Adrenal gland (tissue), 12 donors: ENCODE measurements around the gene MOGAT3. TPM values are rescaled to one million over a fixed set of nuclear protein-coding genes. Genes with fewer than 3 reads are reported as not detected.

Experiments used
- DNase-seq, 7 donors: peaks; one replicate each; pipeline ENCODE4 v3.0.0-alpha.2; 2019 to 2020
- H3K27ac ChIP-seq, 5 donors: fragments of 200-600 bp; sonication (generic) in 4 of 5; 1 replicate in 3 of 5; 2 replicates in 2 of 5; pipeline versions ENCODE4 v1.5.1 to v1.8.0; 2016 to 2020; ENCODE audit warnings: mild to moderate bottlenecking in 1 of 5
- H3K27me3 ChIP-seq: fragments of 200-600 bp; 2 replicates; pipeline ENCODE4 v1.8.0; 2021
- H3K36me3 ChIP-seq, 2 donors: fragments of 200-600 bp; replicated peaks in 1 of 2; 1 replicate in 1 of 2; 2 replicates in 1 of 2; pipeline versions ENCODE4 v1.5.1 to v1.8.0; 2018 to 2022
- H3K4me1 ChIP-seq, 2 donors: fragments of 200-600 bp; replicated peaks in 1 of 2; 1 replicate in 1 of 2; 2 replicates in 1 of 2; pipeline versions ENCODE4 v1.5.1 to v1.8.0; 2018 to 2021
- H3K4me3 ChIP-seq, 4 donors: fragments of 200-600 bp; sonication (generic) in 3 of 4; one replicate each; pipeline ENCODE4 v1.5.1; 2016 to 2018
- H3K9me3 ChIP-seq, 3 donors: fragments of 200-600 bp; sonication (generic) in 1 of 3; replicated peaks in 1 of 3; 1 replicate in 2 of 3; 2 replicates in 1 of 3; pipeline versions ENCODE4 v1.5.1 to v1.8.0; 2016 to 2021
- CTCF ChIP-seq, 6 experiments: fragments of 450-650 bp in 4 of 6; fragments of 200-600 bp in 2 of 6; sonication (generic) in 1 of 6; IDR thresholded peaks; 1 replicate in 5 of 6; 2 replicates in 1 of 6; pipeline versions ENCODE4 v1.5.1 to v1.8.0; 2016 to 2021; ENCODE audit warnings: antibody characterized with exemption in 6 of 6, mild to moderate bottlenecking in 2 of 6, moderate library complexity in 1 of 6
- POLR2A ChIP-seq, 2 donors: fragments of 450-650 bp; IDR thresholded peaks; one replicate each; pipeline ENCODE4 v1.6.1; 2017; ENCODE audit warnings: antibody characterized with exemption in 2 of 2, mild to moderate bottlenecking in 2 of 2, moderate library complexity in 1 of 2
- WGBS, 4 donors: extraction: QIAGEN DNeasy Blood & Tissue Kit in 2 of 4; methylation state at CpG; one replicate each; pipeline versions ENCODE4 v1.1.5 to v1.1.7; 2013 to 2017; 5-methylcytosine and 5-hydroxymethylcytosine counted together
- intact Hi-C, 2 donors: fragments of 100-400 bp; cut with DNase I; formaldehyde crosslinking; loops; one replicate each; pipeline versions ENCODE4 v1.14.1 to v1.15.0; 2022 to 2023
- polyA plus RNA-seq, 3 donors: library from polyadenylated mRNA; stranded (reverse); fragments of 200-250 nt in 2 of 3; fragments of 350-450 nt in 1 of 3; fragmentation: Illumina TruSeq in 1 of 3; extraction: RNeasy Lipid Tissue Mini Kit (QIAGEN cat#74804) in 1 of 3; gene quantifications; one replicate each; pipeline ENCODE4 v1.2.3, GENCODE V29; 2013 to 2014
- total RNA-seq, 9 donors: library from RNA; depleted of rRNA in 4 of 9; stranded (reverse); fragments of >200 nt in 4 of 9; fragments of 120-200 nt in 1 of 9; fragmentation: NEBNext Ultra II Directional in 1 of 9; extraction: Animal tissue kit (Norgen Biotek cat#: 25700) in 1 of 9; gene quantifications; one replicate each; pipeline versions ENCODE4 v1.1.0 to v1.2.4, GENCODE V29; 2013 to 2023
- donor health status: healthy with polysubstance abuse.
- donor health status: Bipolar disorder and iron deficiency.
- donor health status: DM: yes; HTN: yes; CAD: no.
- donor health status: DM: no; HTN: no; CAD: no.
- donor health status: DM: no; HTN: no; CAD: no.
- donor health status: DM: yes; HTN: yes; CAD: no.

The MOGAT3 gene
- total and polyA plus RNA-seq, 12 donors = not detected

- H3K36me3 ChIP-seq = no peaks in the 10 kb centered on the region
- 1 to 3% (median 3%) methylated on average over 15 to 20 of the region's 20 CpGs for WGBS, 4 donors
Measured at GRCh38 chr7:101179117-101179516, 21.7 kb downstream of the MOGAT3 start.

DNA sequence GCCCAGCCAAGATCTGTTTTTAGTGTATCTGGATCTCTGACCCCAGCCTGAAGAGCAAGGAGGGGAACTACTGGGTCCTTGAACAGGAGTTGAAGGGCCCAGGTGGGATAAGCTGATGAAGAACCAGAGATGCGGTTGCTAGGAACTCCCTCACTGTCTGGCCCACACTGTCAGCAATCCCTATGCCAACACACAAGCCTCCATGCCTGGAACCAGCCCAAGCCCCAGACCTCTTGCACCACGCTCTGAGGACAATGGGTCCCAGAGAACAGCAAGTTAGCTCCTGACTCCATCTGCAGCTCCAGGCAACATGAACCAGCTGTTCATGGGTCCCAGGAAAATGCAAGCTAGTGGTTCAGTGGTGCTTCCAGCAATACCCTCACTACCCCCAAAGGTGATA is 23.2 kb downstream of the MOGAT3 start:
- H3K27me3 ChIP-seq = peaks cover 79% of the 10 kb centered on the region

More at GRCh38 chr7:101179117-101179516, 21.7 kb downstream of the MOGAT3 start:
- peaks cover 0 to 5% of the 10 kb centered on the region in 2 donors for H3K4me1 ChIP-seq
- no peaks in the 10 kb centered on the region for H3K9me3 ChIP-seq
- TF ChIP-seq POLR2A (IDR thresholded peaks at IDR 0.05) (no peak), CTCF (IDR thresholded peaks at IDR 0.05) (no peak)
- no peak overlapping the region for H3K4me3 ChIP-seq
- intact Hi-C loops = no loop called here
- H3K27ac ChIP-seq = no peak overlapping the region
- peaks cover 66% of the 10 kb centered on the region for H3K27me3 ChIP-seq
- DNase-seq = no peak

GRCh38 chr7:101175664-101176063 is 25.2 kb downstream of the MOGAT3 start:
- TF ChIP-seq CTCF (IDR thresholded peaks at IDR 0.05) (no peak), POLR2A (IDR thresholded peaks at IDR 0.05) (no peak)
- no peaks in the 10 kb centered on the region for H3K36me3 ChIP-seq
- peaks cover 12 to 24% of the 10 kb centered on the region in 2 donors for H3K4me1 ChIP-seq
- intact Hi-C loops = no loop called here
- H3K27me3 ChIP-seq = peaks cover 90% of the 10 kb centered on the region
- no peak for DNase-seq
- no peaks in the 10 kb centered on the region for H3K9me3 ChIP-seq
- no peak overlapping the region for H3K27ac ChIP-seq
- 35 to 58% (median 43%) methylated on average over 2 to 3 of the region's 3 CpGs for WGBS, 4 donors
- H3K4me3 ChIP-seq = no peak overlapping the region

More for the DNA sequence above, 23.2 kb downstream of the MOGAT3 start:
- Histone ChIP-seq H3K27ac (no peak overlapping the region), H3K4me3 (no peak overlapping the region), H3K36me3 (no peaks in the 10 kb centered on the region), H3K4me1 (peaks cover 11 to 17% of the 10 kb centered on the region in 2 donors), H3K9me3 (no peaks in the 10 kb centered on the region)
- DNase-seq = no peak
- TF ChIP-seq CTCF (IDR thresholded peaks at IDR 0.05) = no peak
- intact Hi-C loops = no loop called here
- 75 to 81% (median 81%) methylated on average over 2 of the region's 2 CpGs; no CpG with 5 or more reads in 1 of the 4 donors for WGBS, 4 donors

DNA sequence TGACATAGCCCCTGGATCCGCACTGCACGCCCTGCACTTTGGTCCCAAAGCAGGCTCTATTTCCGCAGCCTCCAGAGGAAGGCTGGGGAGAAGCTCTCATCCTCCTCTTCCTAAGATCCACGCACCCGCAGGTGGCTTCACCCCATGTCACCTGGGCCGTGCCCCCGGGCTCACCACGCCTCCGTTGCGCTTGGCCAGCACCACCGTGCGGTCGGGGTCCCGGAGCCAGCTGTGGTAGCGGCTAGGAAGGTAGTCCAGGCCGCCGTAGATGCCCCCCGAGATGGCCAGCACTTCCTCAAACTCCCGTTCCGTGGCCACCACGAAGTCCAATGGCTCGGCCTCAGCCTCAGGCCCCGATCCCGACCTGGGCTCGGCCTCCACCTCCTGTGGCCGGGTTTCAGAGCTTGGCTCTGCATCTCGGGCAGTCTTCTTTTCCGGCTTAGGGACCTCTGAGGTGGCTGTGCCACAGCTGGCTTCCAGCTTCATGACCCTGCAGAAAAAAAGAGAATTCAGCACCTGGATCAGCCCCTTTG is 26.4 kb downstream of the MOGAT3 start:
- no peak for DNase-seq
- Histone ChIP-seq H3K4me1 (peaks cover 12 to 22% of the 10 kb centered on the region in 2 donors), H3K27me3 (peaks cover 91% of the 10 kb centered on the region), H3K9me3 (no peaks in the 10 kb centered on the region), H3K27ac (no peak overlapping the region), H3K4me3 (no peak overlapping the region), H3K36me3 (no peaks in the 10 kb centered on the region)
- 9 to 23% (median 14%) methylated on average over 4 to 28 of the region's 28 CpGs for WGBS, 4 donors
- intact Hi-C loops = no loop called here
- TF ChIP-seq CTCF (IDR thresholded peaks at IDR 0.05) (no peak), POLR2A (IDR thresholded peaks at IDR 0.05) (no peak)
